HFFc6 (cell line): ENCODE measurements around the gene CDH22. TPM values are rescaled to one million over a fixed set of nuclear protein-coding genes. Genes with fewer than 3 reads are reported as not detected.

Experiments
- DNase-seq: peaks from one replicate; pipeline ENCODE4 v3.0.0-alpha.2; 2018
- H3K27ac Mint-ChIP-seq: 2 replicates; pipeline ENCODE4 v1.8.0; 2020; ENCODE audit warnings: mild to moderate bottlenecking, mixed read lengths
- H3K27me3 Mint-ChIP-seq: 2 replicates; pipeline ENCODE4 v1.8.0; 2021; ENCODE audit warnings: mild to moderate bottlenecking, moderate library complexity, mixed read lengths; ENCODE audit not compliant: insufficient read depth
- H3K36me3 Mint-ChIP-seq: 2 replicates; pipeline ENCODE4 v1.8.0; 2021; ENCODE audit warnings: low read depth, mixed read lengths
- H3K4me1 Mint-ChIP-seq: 2 replicates; pipeline ENCODE4 v1.8.0; 2020; ENCODE audit warnings: low read depth, mixed read lengths
- H3K4me3 Mint-ChIP-seq: 2 replicates; pipeline ENCODE4 v1.8.0; 2020; ENCODE audit warnings: mild to moderate bottlenecking, moderate library complexity, mixed read lengths
- H3K9me3 Mint-ChIP-seq: 2 replicates; pipeline ENCODE4 v1.8.0; 2020; ENCODE audit warnings: mild to moderate bottlenecking, mixed read lengths
- total RNA-seq, 6 experiments: library from RNA; stranded (reverse); fragmentation: NEBNext Ultra II Directional; extraction: Animal tissue kit (Norgen Biotek cat#: 25700); gene quantifications; 2 replicates in 1 of 6; 3 replicates in 5 of 6; pipeline ENCODE4 v1.2.3, GENCODE V29; 2021
- TF ChIP-seq, protein P1 (sequence below): fragments of 200-600 bp; sonication (generic); IDR thresholded peaks from 2 replicates; pipeline ENCODE4 v1.5.0; 2021; ENCODE audit warnings: antibody characterized with exemption, mild to moderate bottlenecking

CDH22 gene
- total RNA-seq, 6 experiments from 2014 or later, result not detected

DNA sequence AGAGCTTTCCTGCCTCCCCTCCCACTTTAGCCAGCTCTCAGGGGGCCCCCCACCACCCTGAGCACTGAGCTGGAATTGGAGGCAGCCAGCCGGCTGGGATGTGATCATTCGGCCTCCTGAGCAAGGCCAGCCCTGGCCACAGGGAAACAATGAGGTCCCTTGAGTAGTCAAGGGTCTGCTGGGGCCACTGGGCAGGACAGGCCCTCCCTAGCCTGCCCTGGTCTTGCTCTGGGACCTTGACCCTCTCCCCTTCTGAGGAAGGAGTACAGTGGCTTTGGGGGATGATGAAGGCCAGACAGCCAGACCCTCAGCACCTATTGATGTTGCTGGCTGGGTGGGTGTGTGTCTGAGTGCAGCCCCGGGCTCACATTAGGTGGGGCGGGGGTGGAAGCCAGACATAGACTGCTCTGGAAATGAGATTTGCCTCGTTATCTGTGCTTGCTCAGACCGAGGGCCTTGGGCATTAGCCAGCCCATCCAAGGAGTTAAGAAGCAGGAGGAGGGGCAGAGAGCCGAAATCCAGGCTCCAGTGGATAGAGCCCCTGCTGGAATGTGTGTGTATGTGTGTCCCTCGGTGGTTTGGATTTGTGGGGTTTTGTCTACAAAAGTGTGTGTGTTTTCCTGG, 168.9 kb downstream of the CDH22 start:
- Mint-ChIP-seq H3K9me3 (no peaks in the 10 kb centered on the region), H3K27me3 (peaks cover 59% of the 10 kb centered on the region), H3K27ac (no peak overlapping the region), H3K4me3 (no peak overlapping the region), H3K36me3 (no peaks in the 10 kb centered on the region), H3K4me1 (no peaks in the 10 kb centered on the region)
- TF ChIP-seq, protein P1, sequence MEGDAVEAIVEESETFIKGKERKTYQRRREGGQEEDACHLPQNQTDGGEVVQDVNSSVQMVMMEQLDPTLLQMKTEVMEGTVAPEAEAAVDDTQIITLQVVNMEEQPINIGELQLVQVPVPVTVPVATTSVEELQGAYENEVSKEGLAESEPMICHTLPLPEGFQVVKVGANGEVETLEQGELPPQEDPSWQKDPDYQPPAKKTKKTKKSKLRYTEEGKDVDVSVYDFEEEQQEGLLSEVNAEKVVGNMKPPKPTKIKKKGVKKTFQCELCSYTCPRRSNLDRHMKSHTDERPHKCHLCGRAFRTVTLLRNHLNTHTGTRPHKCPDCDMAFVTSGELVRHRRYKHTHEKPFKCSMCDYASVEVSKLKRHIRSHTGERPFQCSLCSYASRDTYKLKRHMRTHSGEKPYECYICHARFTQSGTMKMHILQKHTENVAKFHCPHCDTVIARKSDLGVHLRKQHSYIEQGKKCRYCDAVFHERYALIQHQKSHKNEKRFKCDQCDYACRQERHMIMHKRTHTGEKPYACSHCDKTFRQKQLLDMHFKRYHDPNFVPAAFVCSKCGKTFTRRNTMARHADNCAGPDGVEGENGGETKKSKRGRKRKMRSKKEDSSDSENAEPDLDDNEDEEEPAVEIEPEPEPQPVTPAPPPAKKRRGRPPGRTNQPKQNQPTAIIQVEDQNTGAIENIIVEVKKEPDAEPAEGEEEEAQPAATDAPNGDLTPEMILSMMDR, result no peak
- DNase-seq, result no peak

DNA sequence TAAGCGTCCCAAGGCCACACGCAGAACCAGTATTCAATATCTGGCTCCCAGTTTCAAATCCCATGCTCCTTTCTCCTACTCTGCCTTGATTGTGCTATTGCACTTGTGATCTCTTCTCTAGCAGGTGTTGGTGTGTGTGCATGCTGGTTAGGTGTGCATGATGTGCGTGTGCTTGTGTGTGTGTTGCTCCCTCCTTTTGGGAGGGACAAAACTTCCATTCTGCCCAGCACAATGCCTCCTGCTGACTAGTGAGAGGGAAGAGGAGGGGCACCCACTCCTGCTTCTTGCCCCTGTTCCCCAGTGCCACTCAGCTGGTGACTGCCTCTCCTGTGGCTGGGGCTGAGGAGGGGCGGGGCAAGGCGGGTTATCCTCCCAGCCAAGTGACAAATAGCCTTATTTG, 170.5 kb downstream of the CDH22 start:
- DNase-seq, result no peak
- Mint-ChIP-seq H3K4me1 (peaks cover 2% of the 10 kb centered on the region; the same call in 1 of the 2 replicates), H3K9me3 (no peaks in the 10 kb centered on the region), H3K27ac (no peak overlapping the region), H3K4me3 (no peak overlapping the region), H3K36me3 (no peaks in the 10 kb centered on the region), H3K27me3 (peaks cover 60% of the 10 kb centered on the region)
- TF ChIP-seq, protein P1, result no peak

DNA sequence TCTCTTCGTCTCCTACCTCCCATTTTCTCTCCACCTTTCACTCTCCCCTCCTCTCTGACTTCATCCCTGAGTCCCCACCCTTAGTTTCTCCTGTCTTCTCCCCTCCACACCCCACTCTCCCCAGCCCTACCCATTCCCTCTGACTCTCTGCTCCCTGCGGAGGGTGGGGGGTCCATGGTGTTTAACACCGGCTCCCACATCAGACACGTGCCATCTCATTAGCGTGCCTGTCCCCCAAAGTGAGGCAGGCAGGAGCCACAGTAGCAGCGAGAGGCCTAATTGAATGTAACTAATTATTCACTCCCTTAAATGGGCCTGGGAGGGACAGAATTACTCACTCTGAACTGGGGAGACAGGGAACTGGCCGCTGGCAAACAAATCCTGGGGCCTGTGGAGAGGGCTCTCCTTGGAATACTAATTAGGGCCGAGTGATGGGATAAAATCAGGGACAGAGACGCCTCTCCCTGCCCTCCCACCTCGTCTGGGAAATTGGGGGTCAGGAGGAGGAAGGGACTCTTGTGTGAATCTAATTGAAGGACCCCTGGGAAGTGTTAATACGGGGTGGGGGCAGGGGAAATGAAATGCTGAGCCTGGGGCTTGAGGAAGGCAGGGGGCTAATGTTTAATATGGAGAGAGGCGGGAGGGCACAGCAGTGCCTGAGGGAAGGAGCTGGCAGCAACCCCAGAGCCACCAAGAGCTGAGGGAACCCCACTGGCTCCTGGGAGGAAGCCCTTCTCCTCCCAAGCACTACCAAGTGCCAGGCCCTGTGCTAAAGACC, 172.3 kb downstream of the CDH22 start:
- Mint-ChIP-seq H3K9me3 (no peaks in the 10 kb centered on the region), H3K4me1 (peaks cover 8% of the 10 kb centered on the region), H3K27ac (no peak overlapping the region), H3K27me3 (peaks cover 53% of the 10 kb centered on the region), H3K4me3 (no peak overlapping the region), H3K36me3 (no peaks in the 10 kb centered on the region)
- no peak for DNase-seq
- TF ChIP-seq, protein P1, result no peak

DNA sequence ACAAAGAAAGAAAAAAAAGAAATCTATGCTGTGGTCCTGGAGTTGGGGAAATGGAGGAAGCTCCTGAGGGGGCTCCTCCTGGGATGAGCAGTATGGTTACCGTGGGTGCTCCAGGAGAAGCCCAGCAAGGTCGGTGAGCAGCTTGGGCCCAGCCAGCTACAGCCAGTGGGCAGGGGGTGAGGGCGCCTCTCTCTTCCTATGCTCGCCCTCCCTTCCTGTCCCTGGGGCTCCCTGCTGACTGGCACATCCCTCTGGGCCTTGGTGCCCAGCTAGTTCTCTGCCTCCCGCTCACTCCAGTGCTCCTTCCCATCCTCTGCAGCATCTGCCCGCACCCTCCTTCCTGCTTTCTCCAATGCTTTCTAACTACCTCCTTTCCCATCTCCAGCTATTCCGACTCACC, 173.6 kb downstream of the CDH22 start:
- H3K4me3 Mint-ChIP-seq, result no peak overlapping the region
- H3K9me3 Mint-ChIP-seq, result no peaks in the 10 kb centered on the region
- TF ChIP-seq, protein P1, result no peak
- H3K27me3 Mint-ChIP-seq, result peaks cover 50% of the 10 kb centered on the region
- DNase-seq, result no peak
- H3K27ac Mint-ChIP-seq, result no peak overlapping the region
- H3K36me3 Mint-ChIP-seq, result no peaks in the 10 kb centered on the region
- H3K4me1 Mint-ChIP-seq, result peaks cover 8% of the 10 kb centered on the region

DNA sequence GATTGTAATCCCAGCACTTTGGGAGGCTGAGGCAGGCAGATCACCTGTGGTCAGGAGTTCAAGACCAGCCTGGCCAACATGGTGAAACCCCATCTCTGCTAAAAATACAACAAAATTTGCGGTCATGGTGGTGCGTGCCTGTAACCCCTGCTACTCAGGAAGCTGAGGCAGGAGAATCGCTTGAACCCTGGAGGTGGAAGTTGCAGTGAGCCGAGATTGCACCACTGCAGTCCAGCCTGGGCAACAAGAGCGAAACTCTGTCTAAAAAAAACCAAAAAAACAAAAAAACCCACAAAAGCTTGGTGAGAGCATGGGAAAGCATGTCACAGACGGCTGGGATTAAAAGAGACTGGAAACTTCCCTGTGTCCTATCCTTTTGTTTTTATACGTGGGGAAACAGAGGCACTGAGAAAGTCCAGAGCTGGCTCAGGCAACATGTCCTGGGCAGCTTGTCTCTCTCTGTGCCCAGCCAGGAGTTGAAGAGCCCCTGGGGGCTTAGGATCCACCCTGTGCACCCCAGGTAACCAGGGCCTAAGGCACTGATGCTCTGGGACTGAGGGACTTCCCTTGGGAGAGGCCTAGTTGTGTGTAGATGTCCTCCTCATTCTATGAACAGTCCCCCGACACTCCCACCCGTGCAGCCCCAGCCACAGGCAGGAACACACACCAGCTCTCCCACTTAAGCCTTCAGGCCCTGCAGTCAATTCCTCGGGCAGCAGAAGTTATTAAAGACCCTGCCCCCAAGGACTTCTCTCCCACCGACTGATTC, 174.2 kb downstream of the CDH22 start:
- H3K4me1 Mint-ChIP-seq, result peaks cover 8% of the 10 kb centered on the region
- no peaks in the 10 kb centered on the region for H3K9me3 Mint-ChIP-seq
- TF ChIP-seq, protein P1, result no peak
- no peak overlapping the region for H3K4me3 Mint-ChIP-seq
- no peak overlapping the region for H3K27ac Mint-ChIP-seq
- H3K36me3 Mint-ChIP-seq, result no peaks in the 10 kb centered on the region
- no peak for DNase-seq
- H3K27me3 Mint-ChIP-seq, result peaks cover 46% of the 10 kb centered on the region
